Measurements from ENCODE around the gene NR2F6.

DNA sequence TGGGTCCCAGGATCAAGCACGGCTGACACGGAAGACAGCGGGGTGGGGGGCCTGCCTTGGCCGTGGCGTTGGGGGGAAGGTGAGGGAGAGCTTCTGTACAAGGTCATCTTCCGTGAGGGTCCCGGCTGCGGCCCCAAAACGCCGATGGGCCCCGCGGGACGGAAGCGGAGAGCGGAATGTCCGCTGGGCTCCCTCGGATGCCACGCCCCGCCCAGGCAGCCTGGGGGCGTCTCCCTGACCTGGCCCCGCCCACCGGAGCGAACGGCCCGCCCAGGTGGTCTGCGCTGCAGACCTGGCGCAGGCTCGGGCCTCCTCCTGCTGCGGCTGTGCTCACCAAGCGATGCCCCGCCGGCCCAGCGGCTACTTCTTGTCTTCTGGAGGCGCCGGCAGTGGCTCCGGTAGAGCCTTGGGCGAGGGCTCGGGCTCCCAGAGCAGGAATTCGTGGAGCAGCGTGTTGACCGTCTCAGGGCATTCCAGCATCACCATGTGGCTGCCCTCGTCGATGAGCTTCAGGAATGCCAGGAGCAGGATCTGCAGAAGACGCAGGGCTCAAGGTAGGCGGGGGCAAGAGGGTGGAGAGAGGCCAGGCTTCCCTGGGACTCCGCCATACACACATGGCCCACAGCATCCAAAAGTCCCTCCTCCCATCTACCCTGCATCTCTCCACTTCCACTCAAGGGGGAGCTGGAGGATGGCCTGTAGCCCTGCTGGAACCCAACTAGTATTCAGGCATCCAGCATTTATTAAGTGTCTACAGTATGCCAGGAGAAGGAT lies 46.8 kb upstream of the NR2F6 start:
- TF ChIP-seq ZBTB8A (tag by site-specific recombination; IDR thresholded peaks at IDR 0.05): no peak
- no peak for TF ChIP-seq ZBTB21 (tag by site-specific recombination; IDR thresholded peaks at IDR 0.05)
- TF ChIP-seq ZNF768 (tag by site-specific recombination; IDR thresholded peaks at IDR 0.05): no peak
- TF ChIP-seq, protein P1, sequence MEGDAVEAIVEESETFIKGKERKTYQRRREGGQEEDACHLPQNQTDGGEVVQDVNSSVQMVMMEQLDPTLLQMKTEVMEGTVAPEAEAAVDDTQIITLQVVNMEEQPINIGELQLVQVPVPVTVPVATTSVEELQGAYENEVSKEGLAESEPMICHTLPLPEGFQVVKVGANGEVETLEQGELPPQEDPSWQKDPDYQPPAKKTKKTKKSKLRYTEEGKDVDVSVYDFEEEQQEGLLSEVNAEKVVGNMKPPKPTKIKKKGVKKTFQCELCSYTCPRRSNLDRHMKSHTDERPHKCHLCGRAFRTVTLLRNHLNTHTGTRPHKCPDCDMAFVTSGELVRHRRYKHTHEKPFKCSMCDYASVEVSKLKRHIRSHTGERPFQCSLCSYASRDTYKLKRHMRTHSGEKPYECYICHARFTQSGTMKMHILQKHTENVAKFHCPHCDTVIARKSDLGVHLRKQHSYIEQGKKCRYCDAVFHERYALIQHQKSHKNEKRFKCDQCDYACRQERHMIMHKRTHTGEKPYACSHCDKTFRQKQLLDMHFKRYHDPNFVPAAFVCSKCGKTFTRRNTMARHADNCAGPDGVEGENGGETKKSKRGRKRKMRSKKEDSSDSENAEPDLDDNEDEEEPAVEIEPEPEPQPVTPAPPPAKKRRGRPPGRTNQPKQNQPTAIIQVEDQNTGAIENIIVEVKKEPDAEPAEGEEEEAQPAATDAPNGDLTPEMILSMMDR (tag by site-specific recombination; IDR thresholded peaks at IDR 0.05): peak; percentile 37; the same call in 1 of the 2 replicates

All from HEK293 (cell line).